SK-MEL-5 (cell line): Measurements from ENCODE around the gene CHRND. TPM values are rescaled to one million over a fixed set of nuclear protein-coding genes. Genes with fewer than 3 reads are reported as not detected.
"Not testable (repeated sequence)": the region's sequence is repeated elsewhere in the genome, so short reads cannot be mapped to it uniquely, and the experiment has no call there.

Experiments
- DNase-seq: peaks from one replicate; pipeline ENCODE4 v3.0.0-alpha.2; 2016; ENCODE audit warnings: low read depth, low spot score
- in situ Hi-C: cut with HindIII; loops from 2 replicates; pipeline ENCODE4 v1.10.0; 2016; ENCODE audit warnings: low sequenced_read_pairs, high pct_unique_total_duplicates, low pct_unique_long_range_greater_than_20kb
- total RNA-seq: library from RNA; depleted of rRNA; stranded (reverse); fragments of >200 nt; shearing (Covaris generic); gene quantifications from 2 replicates; pipeline ENCODE4 v1.2.3, GENCODE V29; 2014

Gene CHRND
- total RNA-seq, 1 experiment from 2014 or later: 0.13 TPM

DNA sequence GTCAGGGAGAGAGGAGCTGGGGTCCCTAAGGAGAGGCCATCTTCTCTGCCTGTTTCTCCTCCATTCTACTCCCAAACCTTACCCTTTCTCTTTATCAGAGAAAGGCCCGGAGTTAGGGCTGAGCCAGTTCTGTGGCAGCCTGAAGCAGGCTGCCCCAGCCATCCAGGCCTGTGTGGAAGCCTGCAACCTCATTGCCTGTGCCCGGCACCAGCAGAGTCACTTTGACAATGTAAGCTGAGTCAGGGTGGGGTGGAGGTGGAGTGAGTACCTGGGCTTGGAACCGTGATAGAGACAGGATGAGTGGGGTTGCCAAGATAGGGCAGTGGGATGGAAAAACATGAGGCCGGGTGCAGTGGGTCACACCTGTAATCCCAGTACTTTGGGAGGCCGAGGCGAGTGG, 18.7 kb downstream of the CHRND start:
- in situ Hi-C loops: no loop called here

GRCh38 chr2:232545511-232546375, 19.8 kb downstream of the CHRND start:
- no peak for DNase-seq
- in situ Hi-C loops: no loop called here

More for the DNA sequence above, 18.7 kb downstream of the CHRND start:
- no peak for DNase-seq

DNA sequence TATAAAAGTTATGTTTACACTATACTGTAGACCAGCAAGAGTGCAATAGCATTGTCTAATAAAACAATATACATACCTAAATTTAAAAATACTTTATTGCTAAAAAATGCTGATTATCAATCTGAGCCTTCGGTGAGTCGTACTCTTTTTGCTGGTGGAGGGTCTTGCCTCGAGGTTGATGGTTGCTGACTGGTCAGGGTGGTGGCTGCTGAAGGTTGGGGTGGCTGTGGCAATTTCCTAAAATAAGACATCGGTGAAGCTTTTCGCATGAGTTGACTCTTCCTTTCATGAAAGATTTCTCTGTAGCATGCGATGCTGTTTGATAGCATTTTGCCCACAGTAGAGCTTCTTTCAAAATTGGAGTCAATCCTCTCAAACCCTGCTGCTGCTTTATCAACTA, 22.0 kb downstream of the CHRND start:
- in situ Hi-C loops: no loop called here
- DNase-seq: no peak

DNA sequence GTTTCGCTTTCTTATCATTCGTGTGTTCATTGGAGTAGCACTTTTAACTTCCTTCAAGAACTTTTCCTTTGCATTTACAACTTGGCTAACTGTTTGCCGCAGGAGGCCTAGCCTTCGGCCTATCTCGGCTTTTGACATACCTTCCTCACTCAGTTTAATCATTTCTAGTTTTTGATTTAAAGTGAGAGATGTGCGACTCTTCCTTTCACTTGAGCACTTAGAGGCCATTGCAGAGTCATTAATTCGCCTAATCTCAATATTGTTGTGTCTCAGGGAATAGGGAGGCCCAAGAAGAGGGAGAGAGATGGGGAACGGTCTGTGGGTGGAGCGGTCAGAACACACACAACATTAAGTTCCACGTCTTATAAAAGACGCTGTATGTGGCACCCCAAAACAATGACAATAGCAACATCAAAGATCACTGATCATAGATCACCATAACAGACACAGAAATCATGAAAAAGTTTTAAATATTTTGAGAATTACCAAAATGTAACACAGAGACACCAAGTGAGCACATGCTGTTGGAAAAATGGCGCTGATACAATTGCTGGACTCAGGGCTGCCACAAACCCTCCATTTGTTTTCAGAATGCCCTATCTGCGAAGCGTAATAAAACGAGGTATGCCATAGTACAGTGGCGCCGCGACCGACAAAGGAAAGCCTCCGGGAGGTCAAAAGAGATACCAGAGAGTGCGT, 23.8 kb downstream of the CHRND start:
- in situ Hi-C loops: no loop called here
- no peak for DNase-seq

GRCh38 chr2:232550354-232551249, 24.6 kb downstream of the CHRND start, which contains the start of the genes EIF4E2 and TIGD1:
Gene EIF4E2, plus strand, starts transcription at chr2:232550689. Its CDS starts 36 bp downstream, at chr2:232550725.
Gene TIGD1, minus strand, starts transcription at chr2:232550557. Its CDS starts 675 bp downstream, at chr2:232549882.
- DNase-seq: peak; percentile 91
- in situ Hi-C loops: no loop called here

- no peak for DNase-seq
- in situ Hi-C loops: no loop called here
These were observed 25.3 kb downstream of the CHRND start for GRCh38 chr2:232551250-232551638.

DNA sequence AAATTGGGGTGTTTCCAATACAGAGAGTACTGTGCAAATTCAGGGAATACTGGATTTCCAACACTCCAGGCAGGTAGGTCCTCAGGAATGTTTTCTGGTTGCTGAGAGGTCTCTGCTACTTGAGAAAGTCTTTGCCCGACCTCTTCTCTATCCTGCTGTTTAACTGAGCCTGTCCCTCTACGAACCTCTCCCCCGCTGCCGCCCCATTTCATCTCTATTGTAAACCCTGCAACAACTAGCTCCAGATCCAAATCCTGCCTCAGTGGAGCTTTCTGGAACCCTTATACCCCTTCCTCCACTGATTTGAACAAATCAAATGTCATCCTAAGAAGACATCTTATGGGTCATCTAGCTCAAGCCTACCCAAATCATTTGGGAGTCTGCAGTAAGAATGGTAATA, 25.8 kb downstream of the CHRND start:
- in situ Hi-C loops: no loop called here
- no peak for DNase-seq

DNA sequence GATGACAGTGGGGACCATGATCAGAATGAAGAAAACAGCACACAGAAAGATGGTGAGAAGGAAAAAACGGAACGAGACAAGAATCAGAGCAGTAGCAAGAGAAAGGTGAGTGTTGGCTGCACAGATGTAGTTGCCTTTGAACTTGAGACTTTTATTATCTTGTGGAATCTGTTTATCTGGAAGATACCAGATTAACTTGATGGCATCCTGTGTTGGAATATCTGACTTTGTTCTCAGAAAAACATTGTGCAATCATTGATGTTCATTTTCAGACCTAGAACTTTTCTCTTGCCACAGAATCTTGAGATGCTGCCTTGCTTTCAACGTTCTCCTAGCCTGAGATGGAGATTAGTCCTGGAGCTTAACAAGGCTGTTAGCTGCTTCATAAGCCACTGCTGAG, 30.5 kb downstream of the CHRND start:
- no peak for DNase-seq
- in situ Hi-C loops: no loop called here

GRCh38 chr2:232562515-232563151, 36.7 kb downstream of the CHRND start:
- in situ Hi-C loops: no loop called here
- DNase-seq: peak; percentile 32

GRCh38 chr2:232563580-232563979, 37.6 kb downstream of the CHRND start:
- in situ Hi-C loops: no loop called here

DNA sequence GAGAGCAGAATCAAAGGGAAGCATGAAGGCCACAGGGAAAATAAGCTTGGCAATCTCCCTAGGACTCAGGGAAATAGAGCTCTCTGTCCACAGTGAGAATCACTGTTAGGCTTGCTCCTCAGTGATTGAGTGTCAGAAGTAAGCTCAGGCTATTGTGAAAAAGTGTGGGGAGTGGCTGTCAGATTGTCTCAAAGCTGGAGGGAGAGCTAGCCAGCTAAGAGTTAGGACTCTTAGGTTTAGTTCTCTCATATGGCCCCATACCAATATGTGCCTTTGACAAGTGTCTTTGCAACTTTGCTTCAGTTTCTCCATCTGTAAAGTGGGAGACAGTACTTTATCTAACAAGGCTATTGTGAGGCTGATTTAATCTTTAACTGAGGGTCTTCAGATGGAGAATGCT, 41.8 kb downstream of the CHRND start:
- in situ Hi-C loops: no loop called here
- DNase-seq: no peak

More at GRCh38 chr2:232563580-232563979, 37.6 kb downstream of the CHRND start:
- no peak for DNase-seq

GRCh38 chr2:232568161-232568560, 42.2 kb downstream of the CHRND start:
- DNase-seq: no peak

GRCh38 chr2:232569541-232569940, 43.6 kb downstream of the CHRND start:
- in situ Hi-C loops: no loop called here
- DNase-seq: no peak

More at GRCh38 chr2:232568161-232568560, 42.2 kb downstream of the CHRND start:
- in situ Hi-C loops: no loop called here

GRCh38 chr2:232570481-232570880, 44.5 kb downstream of the CHRND start:
- DNase-seq, in situ Hi-C loops: not testable (repeated sequence)

DNA sequence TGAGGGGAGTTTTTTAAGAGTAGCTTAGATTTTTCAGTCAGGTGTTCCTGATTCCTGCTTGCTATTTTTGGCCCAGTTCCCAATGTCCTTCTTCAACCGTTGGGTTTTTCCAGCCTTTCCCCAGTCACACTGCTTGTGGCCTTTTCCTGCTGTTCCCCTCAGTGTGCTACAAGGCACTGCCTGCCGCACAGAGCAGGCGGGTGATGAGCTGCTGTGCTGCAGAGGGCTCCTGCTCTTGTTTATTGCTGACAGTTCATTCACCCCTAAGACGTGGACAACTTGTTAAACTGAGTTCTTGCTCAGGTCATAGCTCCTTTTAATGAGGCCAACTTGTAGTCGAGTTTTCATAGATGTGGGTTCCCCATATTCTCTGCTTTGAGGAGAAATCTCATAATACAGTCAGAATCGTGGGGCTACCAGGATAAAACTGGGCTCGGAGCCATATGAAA, 45.1 kb downstream of the CHRND start:
- in situ Hi-C loops: no loop called here
- DNase-seq: no peak

GRCh38 chr2:232573042-232573441, 47.1 kb downstream of the CHRND start:
- in situ Hi-C loops: no loop called here
- no peak for DNase-seq

- in situ Hi-C loops: no loop called here
- no peak for DNase-seq
These were observed 47.9 kb downstream of the CHRND start for GRCh38 chr2:232573771-232574435.
